RKO (cell line): ENCODE data around the gene MRAS.
"Not testable (repeated sequence)": the region's sequence is repeated elsewhere in the genome, so short reads cannot be mapped to it uniquely, and the experiment has no call there.

Experiments
- DNase-seq: peaks from one replicate; pipeline ENCODE4 v3.0.0-alpha.2; 2016; ENCODE audit warnings: low spot score

The MRAS gene

DNA sequence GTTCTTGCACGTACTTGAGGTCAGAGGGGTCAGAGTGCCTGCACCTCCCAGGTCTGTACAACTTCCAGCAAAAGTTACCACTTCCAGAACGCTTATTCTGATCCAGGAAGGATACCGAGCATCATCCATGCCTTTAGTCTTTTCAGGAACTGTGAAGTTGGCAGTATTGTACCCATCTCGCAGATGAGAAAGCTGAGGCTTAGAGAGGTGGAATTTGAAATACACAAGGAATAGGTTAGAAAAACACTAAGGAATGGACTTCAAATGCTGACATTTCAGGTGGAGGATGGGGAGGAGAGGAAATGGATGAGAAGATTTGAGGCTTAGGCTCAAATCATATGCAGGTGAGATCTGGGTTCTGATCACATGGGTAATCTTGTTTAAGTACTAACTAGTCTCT lies 97.3 kb downstream of the MRAS start:
- DNase-seq = no peak

DNA sequence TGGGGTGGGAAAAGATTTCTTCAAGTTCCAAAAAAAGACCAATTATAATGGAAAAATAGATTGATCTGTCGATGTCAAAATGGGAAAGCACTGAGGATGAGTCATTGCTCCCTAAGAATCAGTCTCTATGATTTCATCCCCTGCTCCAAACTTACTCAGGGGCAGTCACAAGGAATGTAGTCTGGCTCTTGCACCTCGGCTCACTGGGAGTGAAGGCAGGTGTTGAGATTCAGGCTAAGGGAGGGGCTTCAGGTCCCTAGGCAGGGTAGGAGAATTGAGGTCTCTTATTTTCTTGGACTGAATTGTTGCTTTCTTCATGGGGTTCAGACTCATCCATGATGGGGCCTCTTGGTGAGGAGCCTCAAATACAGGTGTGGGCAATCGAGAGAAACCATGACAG lies 100.3 kb downstream of the MRAS start:
- DNase-seq = no peak

DNA sequence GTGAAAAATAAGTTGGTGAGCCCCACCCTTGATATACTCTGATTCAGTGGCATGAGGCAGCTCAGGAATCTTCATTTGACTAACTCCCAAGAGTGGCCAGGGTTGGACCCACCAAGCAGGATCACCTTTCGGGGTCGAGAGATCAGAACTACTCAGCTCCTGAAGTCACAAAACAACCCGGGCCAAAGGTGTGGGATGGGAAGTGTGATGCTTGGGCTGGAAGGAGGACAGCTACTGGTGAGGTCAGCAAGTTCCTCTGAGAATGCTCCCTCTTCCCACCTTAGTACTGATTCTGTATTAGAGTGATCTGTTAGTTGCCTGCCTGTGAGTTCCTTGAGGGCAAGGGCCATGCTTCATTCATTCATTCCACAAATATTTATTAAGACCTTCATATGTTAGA lies 101.1 kb downstream of the MRAS start:
- DNase-seq = no peak

DNA sequence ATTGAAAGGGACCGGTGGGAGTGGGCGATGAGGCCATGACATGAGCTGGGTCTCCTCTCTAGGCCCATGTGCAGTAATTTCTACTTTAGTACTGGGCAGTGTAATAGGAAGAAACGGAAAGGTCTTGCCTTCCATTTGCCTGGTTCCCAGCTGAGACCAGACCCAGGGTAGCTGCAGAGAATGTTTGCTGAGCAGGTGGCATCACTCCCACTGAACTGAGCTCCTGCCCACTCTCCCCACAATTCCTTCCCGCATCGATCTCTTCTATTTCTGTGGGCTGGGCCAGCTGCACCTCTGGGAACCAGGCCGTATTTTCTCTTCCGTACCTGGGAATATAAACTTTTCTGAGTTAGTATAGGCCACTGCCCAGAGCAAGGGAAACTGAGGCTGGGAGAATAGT lies 101.8 kb downstream of the MRAS start:
- DNase-seq = no peak

DNA sequence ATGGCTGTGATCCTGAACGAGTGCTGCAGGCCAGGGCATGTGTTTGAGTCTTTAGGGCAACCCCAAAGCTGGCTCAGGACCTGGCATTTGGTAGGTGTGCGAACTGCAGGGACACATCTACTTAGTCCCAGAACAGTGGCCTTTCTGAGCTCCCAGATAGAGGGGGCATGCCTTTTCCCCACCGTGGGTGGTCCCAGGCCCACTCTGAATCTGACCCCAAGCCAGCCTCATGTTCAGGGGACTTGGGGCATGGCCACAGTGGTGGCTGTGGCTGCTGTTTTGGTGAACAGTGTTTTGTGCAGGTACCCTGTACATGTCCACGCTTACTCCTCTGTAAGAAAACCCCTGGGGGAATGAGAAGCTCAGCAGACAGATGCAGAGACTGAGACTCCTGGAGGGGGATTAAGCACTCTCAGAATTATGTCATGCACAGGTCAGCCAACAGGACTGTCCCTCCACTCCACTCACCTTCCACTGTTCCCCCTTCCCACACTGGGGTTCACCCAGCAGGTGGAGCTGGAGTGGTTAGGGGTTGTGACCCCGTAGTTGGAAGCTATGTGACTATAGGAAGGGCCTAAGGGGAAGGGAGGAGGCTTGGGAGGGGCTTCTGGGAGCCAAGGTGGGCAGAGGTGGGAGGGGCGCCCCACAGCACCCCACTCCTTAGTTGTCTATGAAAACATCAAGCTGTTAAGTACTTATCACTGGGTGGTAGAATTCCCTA lies 102.5 kb downstream of the MRAS start:
- DNase-seq = no peak

DNA sequence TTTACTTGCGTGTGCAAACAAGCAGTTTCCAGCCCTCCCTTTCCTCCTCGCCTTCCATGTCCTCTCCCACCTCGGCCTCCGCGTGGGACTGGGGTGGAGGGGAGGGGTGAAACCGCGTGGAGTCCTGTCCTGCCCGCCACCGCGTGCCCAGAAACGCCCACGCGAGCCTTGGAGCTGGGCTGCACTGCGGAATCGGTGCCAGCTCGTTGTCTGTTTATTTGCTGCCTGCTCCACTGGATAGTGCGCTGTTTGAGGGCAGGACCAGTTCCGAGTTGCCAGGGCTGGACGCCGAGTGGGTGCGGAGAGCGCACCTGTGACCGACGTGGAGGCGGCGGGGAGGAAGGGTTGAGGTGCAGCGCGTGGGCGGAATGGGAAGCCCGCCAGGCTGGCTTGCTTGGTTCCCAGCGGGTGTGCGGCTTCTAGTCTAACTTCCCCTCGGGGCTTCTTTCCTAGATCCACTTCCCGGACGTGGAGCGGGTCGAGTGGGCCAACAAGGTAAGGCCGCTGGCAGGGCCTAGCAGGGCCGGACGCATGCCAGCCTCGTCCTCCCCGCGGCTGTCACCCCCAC lies 103.3 kb downstream of the MRAS start:
- DNase-seq = no peak

DNA sequence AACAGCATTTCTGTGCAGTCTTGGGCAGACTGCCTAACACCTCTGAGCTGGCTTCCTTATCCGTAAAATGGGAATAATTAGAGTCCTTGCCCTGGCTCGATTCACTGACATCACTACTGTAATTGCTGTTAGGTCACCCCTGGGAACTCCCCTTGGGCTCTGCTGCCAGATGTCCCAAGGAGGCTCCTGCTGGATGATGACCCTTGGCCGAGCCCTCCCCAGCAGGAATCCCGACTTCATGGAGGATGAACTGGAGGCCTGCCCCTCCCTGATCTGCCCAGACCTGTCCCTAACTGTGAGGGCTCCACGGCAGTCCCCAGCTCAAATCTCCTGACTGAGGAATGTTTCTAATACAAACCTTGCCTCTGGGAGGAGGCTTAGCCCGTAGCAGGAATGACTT lies 104.1 kb downstream of the MRAS start:
- no peak for DNase-seq

DNA sequence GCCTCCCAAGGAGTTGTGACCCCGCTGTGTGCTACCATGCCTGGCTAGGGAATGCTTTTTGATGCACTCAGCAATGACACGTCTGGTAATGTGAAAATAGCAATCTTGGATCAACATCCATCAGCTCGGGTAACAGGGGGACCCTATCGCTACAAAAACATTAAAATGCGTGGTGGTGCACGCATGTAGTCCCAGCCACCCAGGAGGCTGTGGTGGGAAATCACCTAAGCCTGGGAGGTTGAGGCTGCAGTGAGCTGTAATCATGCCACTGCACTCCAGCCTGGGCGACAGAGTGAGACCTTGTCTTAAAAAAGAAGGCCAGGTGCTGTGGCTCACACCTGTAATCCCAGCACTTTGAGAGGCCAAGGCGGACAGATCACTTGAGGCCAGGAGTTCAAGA lies 105.6 kb downstream of the MRAS start:
- DNase-seq = not testable (repeated sequence)
